ENCODE measurements around the gene HIF3A. TPM values are rescaled to one million over a fixed set of nuclear protein-coding genes. Genes with fewer than 3 reads are reported as not detected.

HIF3A gene
- total RNA-seq, 1 donor from 2014 or later: not detected

DNA sequence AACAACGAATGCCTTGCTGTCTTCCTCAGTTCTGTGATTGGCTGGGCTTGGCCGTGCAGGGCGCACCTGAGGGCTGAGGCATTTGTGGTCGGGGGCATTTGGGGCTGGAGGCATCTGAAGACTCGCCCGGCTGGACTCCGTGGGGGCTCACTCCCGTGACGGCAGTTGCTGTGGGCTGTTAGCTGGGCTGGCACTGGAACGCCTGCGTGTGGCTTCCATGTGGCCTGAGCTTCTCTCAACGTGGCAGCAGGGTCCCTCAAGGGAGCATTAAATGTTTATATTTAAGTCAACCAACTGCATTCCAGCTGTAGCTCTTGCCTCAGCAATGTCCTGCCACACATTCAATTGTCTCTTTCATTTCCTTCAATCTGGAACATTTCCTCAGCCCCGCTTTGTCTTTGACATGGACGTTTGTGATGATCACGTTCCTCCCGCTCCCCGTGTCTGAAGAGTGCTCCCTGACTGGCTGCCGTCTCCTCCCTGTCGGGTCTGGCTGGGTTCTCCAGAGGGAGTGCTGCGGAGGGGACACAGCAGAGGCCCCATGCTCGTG lies 95.5 kb downstream of the HIF3A start:
- peaks cover 43% of the 10 kb centered on the region for H3K36me3 Mint-ChIP-seq (ENCODE audit: low read depth)
- H3K27me3 Mint-ChIP-seq: peaks cover under 1% of the 10 kb centered on the region
- H3K9me3 Mint-ChIP-seq: no peaks in the 10 kb centered on the region
- H3K27ac Mint-ChIP-seq: peak overlapping the region; percentile 1
- peaks cover 2% of the 10 kb centered on the region for H3K4me1 Mint-ChIP-seq
- no peak overlapping the region for H3K4me3 Mint-ChIP-seq
- intact Hi-C loops (cut with micrococcal nuclease): no loop called here
- DNase-seq: no peak

DNA sequence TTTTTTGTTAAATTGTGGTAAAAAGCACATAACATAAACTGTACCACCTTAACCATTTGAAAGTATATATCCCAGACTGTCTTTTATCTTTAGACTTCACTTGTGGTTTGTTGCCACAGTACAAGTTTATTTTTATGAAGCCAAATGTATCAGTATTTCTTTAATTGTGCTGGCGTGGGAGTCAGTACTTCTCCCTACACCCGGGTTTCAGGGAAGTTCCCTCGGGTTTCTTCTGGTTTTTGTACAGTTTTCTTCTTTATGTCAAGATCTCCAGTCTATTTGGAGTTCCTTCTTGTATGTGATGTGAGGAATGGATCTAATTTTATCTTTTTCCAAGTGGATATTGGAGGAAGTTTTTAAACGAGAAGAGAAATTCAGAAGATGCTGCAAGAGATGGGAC lies 96.0 kb downstream of the HIF3A start:
- H3K4me3 Mint-ChIP-seq: no peak overlapping the region
- DNase-seq: no peak
- peaks cover 38% of the 10 kb centered on the region for H3K36me3 Mint-ChIP-seq (ENCODE audit: low read depth)
- H3K4me1 Mint-ChIP-seq: peaks cover 2% of the 10 kb centered on the region
- H3K27me3 Mint-ChIP-seq: peaks cover 5% of the 10 kb centered on the region
- no peaks in the 10 kb centered on the region for H3K9me3 Mint-ChIP-seq
- no peak overlapping the region for H3K27ac Mint-ChIP-seq
- intact Hi-C loops (cut with micrococcal nuclease): no loop called here

Other genes with a start within 250 kb of the HIF3A start
- gene IGFL3, start 172.4 kb upstream of the HIF3A start, total RNA-seq: not detected in 2 replicates
- gene IGFL2, start 148.8 kb upstream of the HIF3A start, total RNA-seq: 0.33 and 0.40 TPM in 2 replicates
- gene IGFL1, start 67.3 kb upstream of the HIF3A start, total RNA-seq: not detected in 2 replicates
- 160 and 169 TPM in 2 replicates for gene PPP5C, start 50.0 kb downstream of the HIF3A start, total RNA-seq
- not detected in 2 replicates for gene CCDC8, start 116.5 kb downstream of the HIF3A start, total RNA-seq
- gene PNMA8C, start 131.9 kb downstream of the HIF3A start, total RNA-seq: not detected in 2 replicates
- gene PNMA8A, start 174.5 kb downstream of the HIF3A start, total RNA-seq: not detected in 2 replicates
- gene PNMA8B, start 198.8 kb downstream of the HIF3A start, total RNA-seq: not detected in 2 replicates

Measured in activated CD4-positive, alpha-beta T cell treated with anti-CD3 and anti-CD28 coated beads, Interleukin-2, amount 10 ng/mL, durations not matched to agents 24 days and 14 days (primary cell).